ENCODE data around the gene TSPEAR.

DNA sequence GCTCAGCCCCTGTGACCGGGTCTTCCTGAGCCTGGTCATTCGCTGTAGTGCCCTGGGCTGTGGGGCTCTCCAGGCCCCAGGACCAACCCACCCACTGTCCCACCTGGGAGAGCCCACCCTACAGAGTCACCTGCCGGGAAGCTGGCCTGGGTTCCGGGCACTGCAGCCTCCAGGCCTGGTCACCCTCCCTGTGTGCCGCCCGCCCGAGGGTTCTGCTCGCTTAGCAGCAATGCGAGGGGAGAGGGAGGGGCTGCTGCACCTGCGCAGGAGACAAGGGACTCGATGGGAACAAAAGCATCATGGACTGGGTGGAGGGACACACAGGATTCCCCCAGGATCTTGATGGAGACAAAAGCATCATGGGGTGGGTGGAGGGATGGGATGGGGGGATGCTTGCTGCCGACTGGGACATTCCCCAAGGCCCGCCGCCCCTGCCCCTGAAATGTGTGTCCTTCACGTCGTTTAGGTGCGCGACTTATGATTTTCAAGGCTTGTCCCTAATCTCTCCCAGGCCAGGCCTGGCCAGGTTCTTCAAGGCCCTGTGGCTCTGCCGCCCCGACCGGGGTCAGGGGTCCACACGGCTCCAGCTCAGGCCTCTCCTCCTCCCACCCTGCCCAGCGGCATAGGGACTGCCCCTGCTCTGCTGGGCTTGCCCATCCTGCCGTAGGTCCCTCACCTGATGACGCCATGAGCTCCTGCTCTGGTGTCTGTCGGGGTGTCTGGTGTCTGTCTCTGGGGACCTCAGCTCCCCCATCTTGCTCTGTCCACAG, 97.8 kb downstream of the TSPEAR start:
- TF ChIP-seq, protein P1, sequence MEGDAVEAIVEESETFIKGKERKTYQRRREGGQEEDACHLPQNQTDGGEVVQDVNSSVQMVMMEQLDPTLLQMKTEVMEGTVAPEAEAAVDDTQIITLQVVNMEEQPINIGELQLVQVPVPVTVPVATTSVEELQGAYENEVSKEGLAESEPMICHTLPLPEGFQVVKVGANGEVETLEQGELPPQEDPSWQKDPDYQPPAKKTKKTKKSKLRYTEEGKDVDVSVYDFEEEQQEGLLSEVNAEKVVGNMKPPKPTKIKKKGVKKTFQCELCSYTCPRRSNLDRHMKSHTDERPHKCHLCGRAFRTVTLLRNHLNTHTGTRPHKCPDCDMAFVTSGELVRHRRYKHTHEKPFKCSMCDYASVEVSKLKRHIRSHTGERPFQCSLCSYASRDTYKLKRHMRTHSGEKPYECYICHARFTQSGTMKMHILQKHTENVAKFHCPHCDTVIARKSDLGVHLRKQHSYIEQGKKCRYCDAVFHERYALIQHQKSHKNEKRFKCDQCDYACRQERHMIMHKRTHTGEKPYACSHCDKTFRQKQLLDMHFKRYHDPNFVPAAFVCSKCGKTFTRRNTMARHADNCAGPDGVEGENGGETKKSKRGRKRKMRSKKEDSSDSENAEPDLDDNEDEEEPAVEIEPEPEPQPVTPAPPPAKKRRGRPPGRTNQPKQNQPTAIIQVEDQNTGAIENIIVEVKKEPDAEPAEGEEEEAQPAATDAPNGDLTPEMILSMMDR (IDR thresholded peaks at IDR 0.05): no peak
- no peak for TF ChIP-seq POLR2A (IDR thresholded peaks at IDR 0.05)

Data from thyroid gland (tissue), 4 donors.